ENCODE results near the gene SPSB3. TPM values are rescaled to one million over a fixed set of nuclear protein-coding genes. Genes with fewer than 3 reads are reported as not detected.

The SPSB3 gene
- total and polyA plus RNA-seq, 2 of the 13 experiments (the other 11 are each of a cell fraction or from before 2014, with no cell fraction given): 13.2 to 21.9 TPM

- TF ChIP-seq TAF1 (CRISPR knock-in tag; IDR thresholded peaks at IDR 0.05) (peak; percentile 39; the same call in 1 of the 2 replicates), ATF2 (CRISPR knock-in tag; IDR thresholded peaks at IDR 0.05) (peak; percentile 29; the same call in 1 of the 2 replicates), EED (CRISPR knock-in tag; IDR thresholded peaks at IDR 0.05) (no peak), ESRRA (CRISPR knock-in tag; IDR thresholded peaks at IDR 0.05; ENCODE audit: low read depth) (peak; percentile 55; the same call in 1 of the 2 replicates), ZBTB2 (CRISPR knock-in tag; IDR thresholded peaks at IDR 0.05; ENCODE audit: low read depth) (0 out of 2 replicates have a peak, but pooled peaks have one; percentile 20), DRAP1 (CRISPR knock-in tag; IDR thresholded peaks at IDR 0.05) (peak; percentile 39; the same call in 1 of the 2 replicates), ZNF124 (CRISPR knock-in tag; IDR thresholded peaks at IDR 0.05) (peak; percentile 79; the same call in 1 of the 2 replicates), DPF2 (CRISPR knock-in tag; IDR thresholded peaks at IDR 0.05; ENCODE audit: borderline replicate concordance, low read depth) (peak; percentile 82; the same call in 1 of the 2 replicates), ZNF256 (CRISPR knock-in tag; conservative IDR thresholded peaks at IDR 0.05) (no peak), PHF21A (CRISPR knock-in tag; IDR thresholded peaks at IDR 0.05) (peak; percentile 91), HOMEZ (CRISPR knock-in tag; IDR thresholded peaks at IDR 0.05; ENCODE audit: low read depth) (peak; percentile 37; the same call in 1 of the 2 replicates), TBX2 (CRISPR knock-in tag; IDR thresholded peaks at IDR 0.05; ENCODE audit: borderline replicate concordance) (peak; percentile 86; the same call in 1 of the 2 replicates), FOXK1 (CRISPR knock-in tag; IDR thresholded peaks at IDR 0.05; ENCODE audit: borderline replicate concordance, low read depth) (0 out of 2 replicates have a peak, but pooled peaks have one; percentile 11), THYN1 (CRISPR knock-in tag; IDR thresholded peaks at IDR 0.05; ENCODE audit: borderline replicate concordance, low read depth) (no peak), GABPA (IDR thresholded peaks at IDR 0.05; ENCODE audit: low read depth, low read length) (no peak), GABPA (CRISPR knock-in tag; IDR thresholded peaks at IDR 0.05; ENCODE audit: low read depth) (peak; percentile 23; the same call in 1 of the 2 replicates), ARNT2 (CRISPR knock-in tag; IDR thresholded peaks at IDR 0.05; ENCODE audit: low read depth) (no peak), NR2F2 (IDR thresholded peaks at IDR 0.05; ENCODE audit: borderline replicate concordance, low read depth) (peak; percentile 85), HOXA7 (CRISPR knock-in tag; IDR thresholded peaks at IDR 0.05) (no peak), ZBTB10 (CRISPR knock-in tag; IDR thresholded peaks at IDR 0.05; ENCODE audit: borderline replicate concordance) (no peak), BRD4 (CRISPR knock-in tag; IDR thresholded peaks at IDR 0.05) (peak; percentile 56; the same call in 1 of the 2 replicates), NFIB (CRISPR knock-in tag; IDR thresholded peaks at IDR 0.05; ENCODE audit: borderline replicate concordance) (no peak)
Measured at GRCh38 chr16:1828645-1829410, 46.5 kb upstream of the SPSB3 start (continued).

Data from HepG2 (cell line).